Liver (tissue), 9 donors: ENCODE results near the gene ZNHIT6. TPM values are rescaled to one million over a fixed set of nuclear protein-coding genes. Genes with fewer than 3 reads are reported as not detected.

Experiments used
- DNase-seq: peaks from one replicate; pipeline ENCODE4 v3.0.0-alpha.2; 2017; ENCODE audit warnings: low spot score
- H3K27ac ChIP-seq, 2 donors: one replicate each; pipeline ENCODE4 v1.7.0; 2013; ENCODE audit warnings: inconsistent platforms in 2 of 2, low read length in 2 of 2, control low read depth in 1 of 2, low read depth in 1 of 2, mild to moderate bottlenecking in 1 of 2
- H3K27me3 ChIP-seq, 4 donors: one replicate each; pipeline versions ENCODE4 v1.6.1 to v1.7.0; 2013; ENCODE audit warnings: low read length in 3 of 4, inconsistent platforms in 1 of 4, mild to moderate bottlenecking in 1 of 4, moderate library complexity in 1 of 4; ENCODE audit not compliant: control insufficient read depth in 4 of 4, insufficient read depth in 4 of 4
- H3K36me3 ChIP-seq, 4 donors: one replicate each; pipeline versions ENCODE4 v1.6.1 to v1.7.0; 2013; ENCODE audit warnings: low read length in 3 of 4, mild to moderate bottlenecking in 3 of 4, low read depth in 1 of 4, moderate library complexity in 1 of 4; ENCODE audit not compliant: control insufficient read depth in 4 of 4, insufficient read depth in 3 of 4
- H3K4me1 ChIP-seq, 4 donors: one replicate each; pipeline versions ENCODE4 v1.6.1 to v1.7.0; 2013; ENCODE audit warnings: low read length in 3 of 4, mild to moderate bottlenecking in 3 of 4, moderate library complexity in 1 of 4; ENCODE audit not compliant: control insufficient read depth in 4 of 4, insufficient read depth in 4 of 4
- H3K4me3 ChIP-seq, 3 donors: one replicate each; pipeline versions ENCODE4 v1.6.1 to v1.7.0; 2013; ENCODE audit warnings: low read length in 3 of 3, control low read depth in 1 of 3, low read depth in 1 of 3, mild to moderate bottlenecking in 1 of 3
- H3K9ac ChIP-seq, 2 donors: one replicate each; pipeline ENCODE4 v1.7.0; 2013; ENCODE audit warnings: low read length in 2 of 2, mild to moderate bottlenecking in 2 of 2, moderate library complexity in 2 of 2, control low read depth in 1 of 2, low read depth in 1 of 2
- H3K9me3 ChIP-seq, 4 donors: one replicate each; pipeline versions ENCODE4 v1.6.1 to v1.7.0; 2013; ENCODE audit warnings: low read length in 3 of 4; ENCODE audit not compliant: control insufficient read depth in 4 of 4
- CTCF ChIP-seq: fragments of 150-350 bp; IDR thresholded peaks from 2 replicates; pipeline ENCODE4 v1.5.1; 2017; ENCODE audit warnings: improper control_type of control experiment, low read depth, low read length; ENCODE audit not compliant: missing input control
- EGR1 ChIP-seq, 2 donors: IDR thresholded peaks; 2 replicates each; pipeline ENCODE4 v1.6.1; 2016 to 2018; ENCODE audit warnings: antibody characterized with exemption in 2 of 2, low read depth in 2 of 2
- FOXA1 ChIP-seq: IDR thresholded peaks from 2 replicates; pipeline ENCODE4 v1.6.1; 2016; ENCODE audit warnings: antibody characterized with exemption
- FOXA2 ChIP-seq: IDR thresholded peaks from 2 replicates; pipeline ENCODE4 v1.6.1; 2016; ENCODE audit warnings: antibody characterized with exemption
- GABPA ChIP-seq, 2 donors: IDR thresholded peaks in 1 of 2; conservative IDR thresholded peaks in 1 of 2; 2 replicates each; pipeline ENCODE4 v1.6.1; 2016; ENCODE audit warnings: antibody characterized with exemption in 2 of 2, mild to moderate bottlenecking in 1 of 2, moderate library complexity in 1 of 2
- HNF4A ChIP-seq, 2 donors: conservative IDR thresholded peaks; 2 replicates each; pipeline ENCODE4 v1.6.1; 2016; ENCODE audit warnings: antibody characterized with exemption in 2 of 2, mild to moderate bottlenecking in 2 of 2
- HNF4G ChIP-seq: IDR thresholded peaks from 2 replicates; pipeline ENCODE4 v1.6.1; 2016; ENCODE audit warnings: antibody characterized with exemption
- RAD21 ChIP-seq, 2 donors: IDR thresholded peaks; 2 replicates each; pipeline ENCODE4 v1.6.1; 2016; ENCODE audit warnings: antibody characterized with exemption in 2 of 2, mild to moderate bottlenecking in 2 of 2
- TAF1 ChIP-seq: conservative IDR thresholded peaks from 2 replicates; pipeline ENCODE4 v1.6.1; 2016; ENCODE audit warnings: antibody characterized with exemption, mild to moderate bottlenecking
- YY1 ChIP-seq: IDR thresholded peaks from 2 replicates; pipeline ENCODE4 v1.6.1; 2016; ENCODE audit warnings: antibody characterized with exemption, mild to moderate bottlenecking
- ZBTB33 ChIP-seq: IDR thresholded peaks from 2 replicates; pipeline ENCODE4 v1.6.1; 2016; ENCODE audit warnings: antibody characterized with exemption
- WGBS: extraction: QIAGEN DNeasy Blood & Tissue Kit; methylation state at CpG from one replicate; pipeline ENCODE4 v1.1.7; 2013; 5-methylcytosine and 5-hydroxymethylcytosine counted together
- polyA plus RNA-seq, 2 donors: library from polyadenylated mRNA; stranded (reverse) in 1 of 2; unstranded in 1 of 2; fragments of 200-250 nt in 1 of 2; fragments of >200 nt in 1 of 2; fragmentation: Nextera tagmentation in 1 of 2; extraction: Ambion mirVana in 1 of 2; gene quantifications; one replicate each; pipeline versions ENCODE4 v1.2.1 to v1.2.3, GENCODE V29; 2013 to 2015
- total RNA-seq, 2 donors: library from RNA; depleted of rRNA; stranded (reverse); fragments of >200 nt; gene quantifications; one replicate each; pipeline ENCODE4 v1.2.3, GENCODE V29; 2014
- TF ChIP-seq, protein P1 (sequence below): IDR thresholded peaks from 2 replicates; pipeline ENCODE4 v1.6.1; 2016; ENCODE audit warnings: antibody characterized with exemption
- donor health status: healthy.
- donor health status: healthy.
- donor health status: healthy.
- donor health status: healthy.
- donor health status: healthy.

The ZNHIT6 gene
- total and polyA plus RNA-seq, 4 donors, result 2.2 to 4.0 (median 3.2) TPM

DNA sequence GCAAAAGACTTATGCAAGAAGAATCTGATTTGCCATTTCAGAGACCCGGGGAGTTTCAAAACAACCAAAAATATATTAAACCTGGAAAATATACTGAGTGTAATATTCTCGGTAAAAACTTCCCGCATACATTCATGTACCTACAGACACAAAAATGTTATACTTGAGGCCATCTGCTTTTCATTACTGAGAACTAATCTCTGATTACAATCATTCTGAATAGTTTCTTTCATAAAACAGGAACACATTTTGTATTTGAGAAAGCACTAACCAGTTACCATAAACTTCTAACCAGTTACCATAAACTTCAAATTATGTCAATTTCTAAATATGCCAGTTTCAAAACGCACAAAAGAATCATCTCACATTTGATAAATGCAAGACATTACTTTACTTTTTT lies 7.8 kb downstream of the ZNHIT6 start:
- peaks cover 4 to 16% (median 8%) of the 10 kb centered on the region in 4 donors for H3K36me3 ChIP-seq

GRCh38 chr1:85697895-85698294 lies 10.3 kb downstream of the ZNHIT6 start:
- Histone ChIP-seq H3K27ac (no peak overlapping the region), H3K4me3 (no peak overlapping the region), H3K9ac (no peak overlapping the region), H3K4me1 (peaks cover 0 to 11% (median 8%) of the 10 kb centered on the region in 4 donors), H3K27me3 (no peaks in the 10 kb centered on the region), H3K36me3 (peaks cover 4 to 16% (median 7%) of the 10 kb centered on the region in 4 donors), H3K9me3 (no peaks in the 10 kb centered on the region)
- DNase-seq, result no peak
- TF ChIP-seq RAD21 (IDR thresholded peaks at IDR 0.05), result peak in 1 of 2 donors; percentile 7
- TF ChIP-seq, protein P1, sequence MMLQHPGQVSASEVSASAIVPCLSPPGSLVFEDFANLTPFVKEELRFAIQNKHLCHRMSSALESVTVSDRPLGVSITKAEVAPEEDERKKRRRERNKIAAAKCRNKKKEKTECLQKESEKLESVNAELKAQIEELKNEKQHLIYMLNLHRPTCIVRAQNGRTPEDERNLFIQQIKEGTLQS, result no peak

More for the DNA sequence above, 7.8 kb downstream of the ZNHIT6 start:
- H3K9ac ChIP-seq, result no peak overlapping the region
- no peak overlapping the region for H3K4me3 ChIP-seq
- H3K27ac ChIP-seq, result no peak overlapping the region
- no peaks in the 10 kb centered on the region for H3K27me3 ChIP-seq
- peaks cover 0 to 11% (median 8%) of the 10 kb centered on the region in 4 donors for H3K4me1 ChIP-seq
- TF ChIP-seq HNF4G (no peak), ZBTB33 (no peak), RAD21 (IDR thresholded peaks at IDR 0.05) (no peak), YY1 (no peak), FOXA2 (no peak), GABPA (IDR thresholded peaks at IDR 0.05 in 1 of 2, conservative IDR thresholded peaks at IDR 0.05 in 1 of 2) (no peak), HNF4A (conservative IDR thresholded peaks at IDR 0.05) (no peak), TAF1 (no peak), FOXA1 (no peak), EGR1 (IDR thresholded peaks at IDR 0.05; ENCODE audit: low read depth in 2 of 2) (no peak)
- TF ChIP-seq, protein P1, result no peak
- DNase-seq, result no peak
- H3K9me3 ChIP-seq, result no peaks in the 10 kb centered on the region
- 97% methylated on average over 4 of the region's 4 CpGs for WGBS

DNA sequence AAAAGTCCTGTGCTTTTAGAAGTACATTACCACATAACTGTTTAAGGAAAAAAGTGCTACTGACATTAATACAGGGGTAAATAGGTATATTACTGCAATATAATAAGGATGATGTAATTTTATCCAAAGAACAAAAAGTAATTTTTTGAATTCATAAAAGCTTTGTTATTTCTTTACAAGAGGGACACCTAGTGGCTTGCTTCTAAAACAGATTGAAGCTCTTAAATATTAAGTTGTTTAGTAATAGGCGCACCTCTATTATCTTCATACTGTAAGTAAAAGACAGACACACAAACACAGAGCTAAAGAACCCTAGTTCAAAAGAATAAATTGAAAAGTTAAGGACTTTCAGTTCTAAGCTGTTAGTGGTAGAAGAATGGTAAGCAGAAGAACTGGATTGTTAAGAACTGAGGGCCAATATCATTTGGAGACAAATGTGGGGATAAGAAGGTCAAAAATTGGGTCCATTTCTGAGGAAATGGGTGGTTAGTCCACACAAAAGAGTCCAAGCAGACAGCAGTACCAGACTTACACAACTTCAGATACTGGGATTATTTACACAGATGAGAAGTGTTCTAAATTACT lies 15.4 kb downstream of the ZNHIT6 start:
- Histone ChIP-seq H3K9ac (no peak overlapping the region), H3K4me3 (no peak overlapping the region), H3K27me3 (no peaks in the 10 kb centered on the region), H3K9me3 (no peaks in the 10 kb centered on the region), H3K4me1 (peaks cover 0 to 3% (median 2%) of the 10 kb centered on the region in 4 donors), H3K27ac (no peak overlapping the region), H3K36me3 (no peaks in the 10 kb centered on the region)
- 48% methylated on average over 1 of the region's 1 CpG for WGBS
- no peak for DNase-seq
- TF ChIP-seq FOXA2 (no peak), RAD21 (IDR thresholded peaks at IDR 0.05) (peak; percentile 75 to 77), CTCF (peak; percentile 24), GABPA (IDR thresholded peaks at IDR 0.05 in 1 of 2, conservative IDR thresholded peaks at IDR 0.05 in 1 of 2) (no peak)
